ENCODE data around the gene ABCB9.
"Not testable (repeated sequence)": the region's sequence is repeated elsewhere in the genome, so short reads cannot be mapped to it uniquely, and the experiment has no call there.

ABCB9 gene

DNA sequence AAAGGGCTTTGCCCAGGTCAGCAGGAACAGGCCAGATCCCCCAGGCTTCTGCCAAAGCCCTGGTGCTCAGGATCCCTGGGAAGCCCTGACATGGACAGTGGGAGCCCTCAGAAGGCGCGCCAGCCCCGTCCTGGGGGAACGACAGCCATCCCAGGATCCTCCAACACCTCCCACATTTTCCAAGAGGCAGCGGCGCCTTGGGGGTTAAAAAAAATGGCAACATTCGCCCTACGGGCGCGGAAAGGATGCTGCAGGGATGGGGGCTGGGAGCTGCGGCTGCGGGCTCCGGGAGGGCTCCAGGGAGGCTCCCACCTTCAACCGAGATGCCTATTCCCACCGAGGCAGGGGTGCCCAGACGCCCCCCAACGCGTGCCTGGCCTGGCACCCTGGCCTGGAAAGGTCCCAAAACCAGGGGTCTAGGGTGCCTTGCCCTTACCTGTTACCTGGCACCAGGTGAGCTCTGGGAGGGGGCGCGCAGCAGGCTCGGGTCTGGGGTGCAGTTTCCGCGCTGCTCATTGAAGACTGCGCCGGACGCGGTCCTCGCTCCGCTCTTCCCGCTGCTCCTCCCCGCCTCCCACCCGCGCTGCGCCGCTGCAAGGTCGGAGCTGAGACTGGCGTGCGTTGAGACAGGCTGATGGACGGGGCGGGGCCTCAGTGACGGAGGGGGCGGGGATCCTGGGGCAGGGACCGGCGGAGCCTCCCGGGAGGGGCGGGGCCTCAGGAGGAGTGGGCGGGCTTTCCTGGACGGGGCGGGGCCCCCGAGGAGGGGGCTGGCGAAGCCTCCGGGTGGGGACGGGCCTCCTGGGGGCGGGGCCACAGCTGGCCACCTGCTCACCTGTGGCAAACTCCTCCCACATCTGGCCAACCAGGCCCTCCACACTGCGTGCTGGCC lies at the start of gene ABCB9:
TSS of gene ABCB9 (minus strand) at position 613 of the 892 bp plus-strand sequence. CDS start 6,228 bp downstream, outside the sequence.
- DNase-seq = peak; percentile 87

DNA sequence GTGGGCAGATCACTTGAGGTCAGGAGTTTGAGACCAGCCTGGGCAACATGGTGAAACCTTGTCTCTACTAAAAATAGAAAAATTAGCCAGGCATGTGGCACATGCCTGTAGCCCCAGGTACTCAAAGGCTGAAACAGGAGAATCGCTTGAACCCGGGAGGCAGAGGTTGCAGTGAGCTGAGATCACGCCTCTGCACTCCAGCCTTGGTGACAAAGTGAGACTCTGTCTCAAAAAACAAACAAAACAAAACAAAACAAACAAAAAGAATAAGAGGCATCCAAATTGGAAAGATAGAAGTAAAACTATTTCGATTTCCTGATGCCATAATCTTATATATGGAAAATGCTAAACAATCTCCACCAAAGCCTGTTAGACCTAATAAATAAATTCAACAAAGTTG lies 48.2 kb upstream of the ABCB9 start:
- DNase-seq = not testable (repeated sequence)

DNA sequence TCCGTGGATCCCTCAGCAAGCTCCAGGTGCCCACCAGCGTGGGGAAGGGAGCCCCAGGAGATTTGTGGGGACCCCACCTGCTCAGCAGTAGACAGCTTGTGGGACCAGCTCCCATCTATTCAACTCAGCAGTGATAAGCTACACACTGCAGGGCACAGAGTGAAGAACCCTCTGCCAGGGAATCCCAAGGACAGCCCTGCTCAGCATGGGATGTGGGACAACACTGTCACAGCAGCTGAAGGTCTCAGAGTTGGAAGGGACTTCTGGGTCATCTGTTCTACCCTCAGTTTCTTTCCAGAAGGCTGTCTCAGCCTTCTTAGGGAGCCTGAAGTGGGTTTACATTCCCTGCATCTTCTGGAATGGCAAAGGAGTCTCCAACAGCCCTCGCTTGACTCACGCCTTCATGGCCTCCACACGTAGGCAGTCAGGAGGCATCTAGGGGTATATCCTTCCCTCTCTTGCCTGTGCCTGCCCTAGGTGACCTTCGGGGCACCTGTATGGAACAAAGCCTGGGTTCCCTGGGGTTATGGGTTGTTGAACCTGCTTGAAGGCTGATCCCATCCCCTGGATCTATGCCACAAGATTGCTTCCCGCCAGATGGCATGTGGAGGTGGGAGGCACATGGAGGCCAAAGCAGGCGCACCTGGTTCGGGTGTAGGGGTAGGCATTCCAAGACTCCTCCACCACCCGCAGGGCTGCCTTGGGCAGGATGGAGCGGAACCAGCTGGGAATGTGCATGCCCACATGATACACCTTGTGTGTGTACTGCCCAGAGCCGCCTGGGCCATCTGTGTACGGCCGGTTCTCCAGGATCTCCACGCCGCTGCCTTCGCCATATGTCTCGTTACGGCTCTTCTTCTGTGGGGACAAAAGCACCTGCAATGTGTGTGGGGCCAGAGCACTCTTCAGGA lies 47.2 kb upstream of the ABCB9 start:
- no peak for DNase-seq

DNA sequence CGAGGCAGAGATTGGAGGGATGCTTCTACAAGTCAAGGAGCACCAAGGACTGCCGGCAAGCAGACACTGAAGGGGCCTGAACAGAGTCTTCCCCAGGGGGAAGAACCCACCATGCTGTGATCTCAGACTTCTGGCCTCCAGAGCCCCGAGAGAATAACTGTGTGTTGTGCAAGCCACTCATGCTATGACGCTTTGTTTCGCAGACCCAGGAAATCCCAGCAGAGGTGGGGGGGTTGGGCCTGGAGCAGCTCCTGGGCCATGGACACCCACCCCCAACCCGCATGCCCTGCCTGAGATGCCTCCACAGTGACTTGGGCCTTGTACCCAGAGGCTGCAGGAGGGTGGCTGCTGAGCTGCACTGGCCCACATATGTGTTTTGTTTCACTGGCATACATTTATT lies 45.4 kb upstream of the ABCB9 start:
- DNase-seq = no peak

DNA sequence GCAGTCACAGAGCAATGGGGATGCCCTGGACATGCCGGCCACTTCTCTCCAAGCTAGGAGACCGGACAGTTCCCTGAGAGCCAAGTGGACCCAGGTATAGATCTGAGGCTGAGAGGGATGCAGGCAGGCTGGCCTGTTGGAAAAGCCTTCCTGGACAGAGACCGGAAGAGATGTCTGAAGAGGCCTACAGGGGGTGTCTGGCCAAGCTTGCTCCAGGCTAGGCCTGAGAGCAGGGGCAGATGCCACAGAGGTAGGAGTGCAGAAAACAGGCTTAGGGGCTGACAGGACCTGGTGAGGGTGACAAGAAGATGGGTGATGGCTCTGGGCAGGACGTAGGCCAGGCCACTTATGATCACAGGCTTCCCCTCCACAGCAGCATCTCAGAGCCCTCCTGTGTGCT lies 44.4 kb upstream of the ABCB9 start:
- no peak for DNase-seq

DNA sequence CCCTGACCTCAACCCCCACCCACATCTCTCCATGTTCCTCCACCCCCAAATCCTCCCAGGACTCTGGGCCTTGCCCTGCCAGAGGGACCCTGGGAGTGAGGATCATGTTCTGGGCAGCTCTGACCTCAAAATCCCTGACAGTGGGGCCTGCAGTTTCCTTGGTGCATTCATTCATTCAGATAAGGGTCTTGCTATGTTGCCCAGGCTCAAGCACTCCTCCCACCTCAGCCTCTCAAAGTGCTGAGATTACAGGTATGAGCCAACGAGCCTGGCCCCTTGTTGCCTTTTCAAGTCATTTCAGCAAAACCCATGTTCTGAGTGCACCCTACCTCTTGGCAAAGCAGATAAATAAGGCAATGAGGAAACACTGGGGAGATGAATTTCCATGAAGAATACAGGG lies 43.8 kb upstream of the ABCB9 start:
- DNase-seq = no peak

DNA sequence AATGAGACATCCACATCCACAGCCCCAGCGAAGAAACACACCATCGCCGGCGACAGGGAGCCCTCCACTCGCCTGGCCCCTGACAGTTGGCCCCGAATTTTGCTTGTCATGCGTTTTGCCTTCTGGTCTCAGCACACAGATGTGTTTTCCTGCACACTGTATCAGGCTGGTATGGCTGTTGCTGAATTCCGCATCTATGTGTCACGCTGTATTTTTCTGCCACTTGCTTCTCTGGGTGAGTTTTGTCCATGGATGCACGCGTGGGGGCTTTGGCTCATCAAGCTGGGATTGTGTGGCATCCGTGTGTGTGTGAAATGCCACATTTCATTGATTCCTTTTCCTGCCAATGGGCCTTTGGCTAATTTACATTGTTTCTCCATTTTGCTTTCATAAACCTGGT lies 40.7 kb upstream of the ABCB9 start:
- DNase-seq = no peak

DNA sequence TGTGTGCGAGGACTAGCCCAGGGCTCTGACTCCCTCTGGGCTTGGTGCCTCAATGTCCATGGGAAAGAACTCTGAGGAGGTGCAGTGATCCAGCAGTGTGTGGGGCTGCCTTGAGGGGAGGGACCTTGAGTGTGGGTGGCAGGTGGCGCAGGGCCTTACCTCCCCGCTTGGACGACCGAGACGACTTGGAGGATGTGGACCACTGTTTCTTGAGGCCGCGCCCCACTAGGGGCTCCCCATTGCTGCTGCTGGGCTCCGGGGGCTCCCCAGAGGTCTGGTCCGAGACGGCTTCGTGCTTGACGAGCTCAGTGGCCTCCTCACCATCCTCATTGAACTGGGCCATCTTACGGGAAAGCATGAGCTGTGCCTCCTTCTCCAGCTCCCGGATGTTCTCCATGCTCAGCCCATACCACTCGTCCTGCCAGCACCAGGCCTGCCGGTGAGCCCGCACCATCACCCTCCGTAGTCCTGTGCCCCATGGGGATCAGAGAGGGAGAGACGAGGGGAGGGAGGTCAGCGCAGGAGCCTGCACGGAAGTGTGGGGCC lies 38.9 kb upstream of the ABCB9 start:
- no peak for DNase-seq

DNA sequence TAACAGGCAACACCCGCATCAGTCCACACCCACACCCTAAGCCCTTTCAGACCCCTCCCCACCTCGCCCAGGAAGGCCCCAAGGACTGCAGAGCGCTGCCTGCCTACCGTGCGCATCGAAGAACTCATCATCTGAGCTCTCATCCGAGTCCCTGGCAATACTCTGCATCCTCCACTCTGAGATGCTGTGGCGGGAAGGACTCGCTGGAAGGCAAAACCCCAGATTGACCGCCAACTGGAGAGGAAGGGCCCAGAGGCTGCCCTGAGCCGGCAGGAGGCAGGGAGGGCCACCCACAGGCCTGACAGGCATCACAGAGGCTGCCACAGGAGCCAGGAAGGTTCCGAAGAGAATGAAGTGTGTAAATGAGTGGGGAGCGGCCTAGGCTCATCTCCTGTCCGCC lies 38.0 kb upstream of the ABCB9 start:
- no peak for DNase-seq

DNA sequence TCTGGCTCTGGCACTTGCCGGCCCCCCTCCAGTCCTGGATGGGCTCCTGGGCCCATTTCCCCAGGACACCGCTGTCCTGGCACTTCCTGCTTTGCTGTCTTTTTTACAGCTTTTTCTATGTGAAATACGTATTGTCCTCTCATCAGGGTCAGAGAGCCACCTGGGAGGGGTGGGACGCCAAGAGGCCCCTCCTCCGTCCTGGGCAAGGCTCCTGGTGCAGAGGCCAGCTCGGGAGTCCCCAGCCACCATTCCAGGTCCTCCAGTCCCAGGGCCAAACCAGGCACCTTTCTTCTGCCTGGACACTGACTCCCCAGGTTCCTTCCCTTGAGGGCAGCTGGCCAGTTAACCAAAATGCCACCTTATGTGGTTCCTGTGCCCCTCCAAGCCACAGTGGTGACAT lies 37.0 kb upstream of the ABCB9 start:
- DNase-seq = no peak

DNA sequence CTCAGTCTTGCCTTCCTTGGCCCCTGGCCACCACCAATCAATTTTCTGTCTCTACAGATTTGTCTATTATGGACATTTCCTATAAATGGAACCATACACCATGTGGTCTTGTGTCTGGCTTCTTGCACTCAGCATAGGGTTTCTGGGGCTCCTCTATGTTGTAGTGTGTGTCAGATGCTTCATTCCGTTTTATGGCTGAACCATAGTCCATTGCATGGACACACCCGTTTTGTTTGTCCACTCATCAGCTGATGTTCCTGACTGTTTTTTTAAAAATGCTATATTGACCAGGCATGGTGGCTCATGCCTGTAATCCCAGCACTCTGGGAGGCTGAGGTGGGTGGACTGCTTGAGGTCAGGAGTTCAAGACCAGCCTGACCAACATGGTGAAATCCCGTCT lies 35.2 kb upstream of the ABCB9 start:
- DNase-seq = no peak

DNA sequence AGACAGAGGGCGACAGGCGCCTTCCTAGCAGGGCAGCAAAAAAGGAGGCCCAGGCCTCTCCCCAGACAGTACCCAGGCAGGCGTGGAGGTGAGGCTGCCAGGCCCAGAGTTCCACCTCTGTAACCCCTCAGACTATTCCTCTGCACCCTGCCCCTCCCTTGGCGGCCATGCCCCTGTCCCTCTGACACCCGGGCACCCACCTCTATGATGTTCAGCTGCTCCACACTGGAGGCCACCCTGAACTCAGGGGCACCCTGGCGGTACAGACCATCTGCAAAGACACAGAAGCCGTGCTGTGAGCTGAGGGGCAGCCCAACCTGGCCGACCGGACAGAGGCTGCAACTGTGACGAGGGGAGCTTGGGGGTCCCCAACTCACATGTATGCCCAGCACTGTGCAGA lies 34.3 kb upstream of the ABCB9 start:
- no peak for DNase-seq

DNA sequence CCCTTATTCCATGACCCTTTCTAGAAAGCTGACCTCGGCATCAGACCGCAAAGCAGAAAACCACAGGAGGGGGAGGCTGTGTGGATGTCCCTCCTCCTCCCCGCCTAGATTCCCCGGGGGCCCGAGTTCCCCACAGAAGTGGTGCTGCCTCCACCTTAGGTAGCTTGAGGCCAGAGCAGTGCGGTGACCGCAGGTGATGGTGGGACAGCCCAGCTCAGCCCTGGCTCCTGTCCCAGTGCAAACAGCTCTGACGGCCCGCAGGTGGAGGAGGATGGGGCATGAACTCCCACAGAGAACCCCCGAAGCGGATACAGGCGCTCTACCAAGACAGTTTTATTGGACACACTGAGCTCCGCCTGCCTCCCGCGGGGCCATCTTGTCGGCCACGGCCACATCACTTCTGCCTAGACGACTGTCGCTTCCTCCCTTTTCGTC lies 33.7 kb upstream of the ABCB9 start:
- no peak for DNase-seq

DNA sequence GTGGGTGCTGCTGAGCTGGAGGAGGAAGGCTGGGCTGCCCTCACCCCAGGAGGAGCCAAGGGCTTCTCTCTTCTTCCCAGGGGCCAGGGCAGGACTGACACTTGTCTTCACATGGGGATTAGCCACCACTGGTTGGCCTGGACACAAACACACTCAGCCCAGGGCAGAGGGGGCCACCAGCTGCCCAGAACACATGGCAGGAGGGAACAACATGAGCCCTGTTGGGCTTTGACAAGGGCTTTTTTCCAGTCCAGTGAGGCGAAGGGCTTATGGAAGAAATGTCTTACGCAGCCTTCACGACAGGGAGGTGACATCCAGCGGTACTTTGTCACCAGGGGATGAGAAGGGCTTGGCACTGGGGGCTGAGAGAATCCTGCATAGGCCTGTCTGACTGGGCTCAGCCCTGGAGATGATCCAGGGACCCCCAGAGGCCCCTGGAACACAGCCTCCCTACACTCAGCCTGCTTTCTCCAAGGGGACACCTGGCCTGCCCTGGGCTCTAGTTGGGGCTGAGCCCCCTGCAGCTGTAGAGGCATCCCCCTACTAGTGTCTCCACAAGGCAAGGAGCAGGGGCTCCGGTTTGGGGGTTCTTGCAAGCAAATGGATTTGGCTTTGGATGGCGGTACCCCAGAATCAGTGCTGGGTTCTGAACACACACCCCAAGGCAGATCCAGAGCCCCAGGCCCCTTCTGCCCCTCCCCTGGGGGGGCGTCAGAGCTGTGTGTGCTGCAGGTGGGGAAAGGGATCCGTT lies 33.1 kb upstream of the ABCB9 start:
- DNase-seq = no peak

DNA sequence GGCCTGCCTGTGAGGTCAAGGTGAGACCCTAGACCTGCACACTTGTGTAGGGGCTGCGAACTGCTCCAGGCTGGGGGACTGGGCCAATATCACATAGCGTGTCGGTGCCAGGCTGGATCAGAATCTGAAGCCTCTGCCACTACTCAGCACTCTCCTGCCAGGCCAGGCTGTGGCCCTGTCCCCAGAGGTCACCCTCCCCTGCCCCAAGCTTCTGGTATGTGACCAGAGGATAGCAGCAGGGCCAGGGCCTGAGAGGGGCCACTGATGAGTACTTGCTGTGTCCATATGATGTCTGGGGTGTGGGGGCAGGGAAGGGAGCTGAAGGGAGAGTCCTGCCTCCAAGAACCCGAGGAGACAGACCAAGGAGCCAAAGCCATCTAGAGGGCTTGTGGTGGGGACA lies 32.1 kb upstream of the ABCB9 start:
- DNase-seq = no peak

DNA sequence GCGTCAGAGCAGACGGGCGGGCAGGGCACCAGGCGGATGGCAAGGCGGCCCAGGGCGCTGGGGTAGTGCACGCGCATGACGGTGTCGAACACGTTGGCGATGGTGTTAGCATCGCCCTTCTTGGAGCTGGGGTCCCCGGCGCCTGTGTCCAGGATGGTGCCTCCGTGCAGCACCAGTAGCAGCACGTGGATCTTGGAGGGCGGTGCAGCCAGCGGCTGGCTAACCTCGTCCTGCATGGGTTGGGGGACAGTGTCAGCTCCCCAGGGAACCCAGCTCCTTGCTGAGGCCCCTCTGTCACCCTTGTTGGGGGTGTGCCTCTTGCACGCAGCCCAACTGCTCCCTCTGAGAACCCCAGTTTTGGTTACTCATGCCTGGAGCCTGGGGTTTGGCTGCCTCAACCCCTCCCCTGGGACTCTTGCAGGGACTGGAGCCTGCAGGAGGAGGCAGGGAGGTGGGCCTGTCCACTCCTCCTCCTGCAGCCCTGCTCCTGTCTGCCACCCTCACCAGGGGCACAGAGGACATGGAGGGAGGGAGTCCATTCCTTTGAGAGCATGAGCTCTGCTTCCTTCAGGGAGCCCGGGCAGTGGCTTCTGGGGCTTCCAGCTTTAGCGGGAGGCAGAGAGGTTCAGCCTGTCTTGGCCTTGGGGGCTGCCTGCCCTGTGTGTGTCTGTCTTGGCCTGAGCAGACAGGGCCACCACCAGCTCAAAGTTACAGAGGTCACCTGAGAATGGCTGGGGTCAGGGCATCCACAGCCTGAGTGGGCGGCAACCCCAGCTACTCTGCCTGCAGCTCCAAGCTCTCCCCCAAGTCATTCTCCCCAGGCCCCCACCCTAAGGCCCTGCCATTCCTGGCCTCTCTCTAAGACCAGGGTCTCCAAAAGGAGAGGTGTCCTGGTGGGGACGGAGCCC lies 31.3 kb upstream of the ABCB9 start:
- no peak for DNase-seq

DNA sequence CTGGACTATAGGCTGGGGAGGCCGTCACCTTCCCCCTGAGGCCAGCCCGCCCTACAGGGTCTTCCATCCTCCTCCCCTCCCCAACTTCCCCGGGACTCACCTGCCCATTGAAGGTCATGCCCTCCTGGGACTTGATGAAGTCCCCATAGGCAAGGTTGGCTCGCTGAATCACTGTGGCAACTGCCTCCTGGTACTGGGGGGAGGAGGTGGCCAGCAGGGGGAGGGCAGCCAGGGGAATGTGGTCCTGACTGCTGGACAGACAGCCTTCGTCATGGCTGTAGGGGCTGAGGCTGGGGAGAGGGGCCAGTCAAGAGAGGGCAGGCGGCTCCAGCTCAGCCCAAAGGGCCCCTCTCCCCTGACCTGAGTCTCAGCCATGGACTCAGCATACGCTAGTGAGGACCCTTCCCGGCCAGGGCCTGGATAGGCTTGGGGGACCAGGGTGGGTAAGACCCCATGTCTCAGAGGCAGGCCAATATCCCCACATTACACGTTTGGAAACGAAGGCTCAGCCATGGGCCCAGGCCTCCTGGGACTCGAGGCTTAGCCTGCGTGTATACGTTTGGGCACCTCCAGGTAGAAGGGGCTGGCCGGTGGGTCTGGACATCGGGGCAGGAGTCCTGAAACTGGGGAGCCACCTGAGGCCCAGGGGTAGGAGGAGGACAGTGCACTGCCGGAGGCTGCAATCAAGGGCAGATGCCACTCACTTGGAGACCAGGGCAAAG lies 30.5 kb upstream of the ABCB9 start:
- DNase-seq = no peak

DNA sequence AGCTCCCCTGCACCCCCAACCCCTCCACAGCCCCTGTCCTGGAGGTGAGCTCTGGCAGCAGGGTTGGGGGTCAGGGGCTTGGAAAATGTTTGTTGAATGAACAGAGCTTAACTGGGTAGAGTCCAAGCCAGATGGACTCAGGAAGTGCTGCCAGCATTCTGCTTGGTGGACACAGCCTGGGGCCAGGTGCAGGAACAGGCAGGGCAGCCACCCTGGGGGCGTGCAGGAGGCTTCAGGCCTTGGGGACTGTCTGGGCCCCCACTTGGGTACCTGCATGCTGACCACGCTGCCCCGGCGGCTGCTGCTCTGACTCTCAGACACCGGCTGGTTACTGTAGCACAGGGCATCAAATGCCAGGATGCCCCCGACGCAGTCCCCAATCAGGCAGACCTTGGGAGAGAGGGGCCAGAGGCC lies 29.9 kb upstream of the ABCB9 start:
- no peak for DNase-seq

DNA sequence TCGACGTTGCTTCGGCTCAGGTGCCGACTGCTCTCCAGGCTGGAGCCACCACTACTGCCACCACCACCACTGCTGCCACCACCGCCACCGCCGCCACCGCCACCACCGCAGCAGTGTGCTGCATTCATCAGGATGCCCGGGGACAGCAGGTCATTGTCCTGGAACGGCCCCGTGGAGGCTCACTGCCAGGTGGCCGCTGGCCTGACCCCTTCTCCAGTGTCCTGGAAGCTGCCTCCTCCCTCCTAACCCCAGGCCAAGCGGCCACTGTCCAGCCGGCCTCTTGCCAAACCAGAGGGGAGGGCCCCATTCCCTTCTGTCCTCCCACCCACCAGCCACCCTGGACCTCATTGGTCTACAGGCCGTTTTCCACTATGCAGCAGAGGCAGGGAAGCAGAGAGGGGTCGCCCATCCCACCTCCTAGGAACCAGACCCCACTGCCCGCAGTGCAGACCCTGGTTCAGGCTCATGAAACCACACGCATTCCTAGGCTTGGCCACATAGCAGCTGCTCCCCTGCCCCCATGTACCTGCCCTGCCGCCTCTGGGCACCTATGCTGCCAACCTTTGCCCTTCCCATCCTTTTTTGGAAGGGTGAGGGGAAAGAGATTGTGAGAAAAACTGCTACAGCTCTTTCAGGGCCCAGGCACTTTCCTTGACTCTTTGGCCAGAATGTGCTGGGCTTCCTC lies 29.4 kb upstream of the ABCB9 start:
- DNase-seq = no peak

DNA sequence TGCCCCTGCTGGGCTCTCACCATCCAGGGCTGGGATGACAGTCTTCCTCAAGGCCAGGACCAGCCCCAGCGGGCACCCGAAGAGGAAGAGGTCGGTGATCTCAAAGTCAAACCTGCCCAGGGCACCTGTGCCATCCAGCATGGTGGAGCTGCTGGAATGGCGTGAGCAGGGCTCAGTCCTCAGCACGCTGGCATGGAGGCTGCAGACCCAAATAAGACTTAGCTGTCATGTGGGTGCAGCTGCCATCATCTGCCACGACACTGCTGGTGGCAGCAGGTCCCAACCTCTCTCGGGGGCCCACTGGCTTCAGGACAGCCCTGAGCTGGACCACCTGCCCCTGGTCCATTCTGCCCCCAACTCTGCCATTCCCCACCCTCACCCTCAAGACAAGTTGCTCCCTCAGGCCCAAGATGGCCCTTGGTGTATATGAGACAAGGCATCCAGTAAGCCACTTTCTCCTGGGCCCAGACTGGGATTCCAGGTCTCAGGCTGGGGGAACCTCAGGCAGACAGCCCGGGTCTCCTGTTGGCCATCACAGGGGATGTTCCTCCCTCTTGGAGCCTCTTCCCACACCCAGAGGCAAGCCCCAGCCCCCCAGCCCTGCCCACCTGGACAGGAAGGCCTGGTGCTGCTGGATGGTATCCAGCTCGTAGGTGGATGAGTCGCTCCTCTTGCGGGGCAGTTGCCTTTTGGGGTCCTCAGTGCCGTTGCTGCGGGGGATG lies 28.7 kb upstream of the ABCB9 start:
- no peak for DNase-seq
